Measurements from ENCODE around the gene IFNLR1. TPM values are rescaled to one million over a fixed set of nuclear protein-coding genes. Genes with fewer than 3 reads are reported as not detected.

Gene IFNLR1
- total and polyA plus RNA-seq, 3 donors from 2014 or later = 0.63 to 1.6 (median 1.5) TPM

- no peak overlapping the region for H3K4me3 ChIP-seq
- H3K27ac ChIP-seq = no peak overlapping the region
- intact Hi-C loops (cut with DNase I; ENCODE audit: low total_unique reads) = no loop called here
- H3K9me3 ChIP-seq = no peaks in the 10 kb centered on the region
- no peaks in the 10 kb centered on the region for H3K4me1 ChIP-seq
- no peaks in the 10 kb centered on the region for H3K27me3 ChIP-seq
- 93 to 94% methylated on average over 12 of the region's 12 CpGs for WGBS, 2 donors
- TF ChIP-seq POLR2A (IDR thresholded peaks at IDR 0.05) (no peak), CTCF (IDR thresholded peaks at IDR 0.05) (no peak)
- H3K36me3 ChIP-seq (ENCODE audit: low read depth, missing control alignments) = no peaks in the 10 kb centered on the region
- no peak for DNase-seq
Measured at GRCh38 chr1:24169286-24169685, 17.8 kb downstream of the IFNLR1 start.

DNA sequence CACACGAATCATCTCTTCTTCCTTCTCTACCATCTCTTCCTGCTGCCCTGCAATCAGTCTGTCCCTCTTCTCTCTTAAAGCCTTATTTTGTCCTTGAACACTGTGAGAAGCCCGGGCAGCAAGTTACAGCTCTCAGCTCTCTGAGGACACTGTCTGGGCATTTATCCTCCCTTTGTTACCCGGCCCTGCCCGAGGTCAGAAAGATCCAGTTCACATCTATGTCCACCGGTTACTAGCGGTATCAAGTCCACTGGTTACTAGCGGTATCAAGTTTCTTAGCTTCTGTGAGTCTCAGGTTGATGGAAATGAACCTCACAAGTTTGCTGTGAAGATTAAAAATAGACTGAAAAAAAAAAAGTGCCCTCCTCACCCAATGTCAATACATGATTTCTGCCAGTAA, 18.8 kb downstream of the IFNLR1 start:
- intact Hi-C loops (cut with DNase I; ENCODE audit: low total_unique reads) = no loop called here
- H3K27ac ChIP-seq = no peak overlapping the region
- H3K4me1 ChIP-seq = no peaks in the 10 kb centered on the region
- H3K4me3 ChIP-seq = no peak overlapping the region
- H3K36me3 ChIP-seq (ENCODE audit: low read depth, missing control alignments) = no peaks in the 10 kb centered on the region
- no peaks in the 10 kb centered on the region for H3K27me3 ChIP-seq
- DNase-seq = no peak
- H3K9me3 ChIP-seq = no peaks in the 10 kb centered on the region
- no peak for TF ChIP-seq CTCF (IDR thresholded peaks at IDR 0.05)
- TF ChIP-seq POLR2A (IDR thresholded peaks at IDR 0.05) = no peak
- WGBS, 2 donors = 54 to 86% methylated on average over 7 of the region's 7 CpGs

- DNase-seq = no peak
- no peak overlapping the region for H3K4me3 ChIP-seq
- TF ChIP-seq POLR2A (IDR thresholded peaks at IDR 0.05) = no peak
- no peak for TF ChIP-seq CTCF (IDR thresholded peaks at IDR 0.05)
- no peaks in the 10 kb centered on the region for H3K27me3 ChIP-seq
- intact Hi-C loops (cut with DNase I; ENCODE audit: low total_unique reads) = no loop called here
- no peak overlapping the region for H3K27ac ChIP-seq
- H3K4me1 ChIP-seq = no peaks in the 10 kb centered on the region
- H3K36me3 ChIP-seq (ENCODE audit: low read depth, missing control alignments) = no peaks in the 10 kb centered on the region
- WGBS, 2 donors = 37 to 54% methylated on average over 4 of the region's 4 CpGs
- H3K9me3 ChIP-seq = no peaks in the 10 kb centered on the region
Measured at GRCh38 chr1:24167008-24167407, 20.1 kb downstream of the IFNLR1 start.

DNA sequence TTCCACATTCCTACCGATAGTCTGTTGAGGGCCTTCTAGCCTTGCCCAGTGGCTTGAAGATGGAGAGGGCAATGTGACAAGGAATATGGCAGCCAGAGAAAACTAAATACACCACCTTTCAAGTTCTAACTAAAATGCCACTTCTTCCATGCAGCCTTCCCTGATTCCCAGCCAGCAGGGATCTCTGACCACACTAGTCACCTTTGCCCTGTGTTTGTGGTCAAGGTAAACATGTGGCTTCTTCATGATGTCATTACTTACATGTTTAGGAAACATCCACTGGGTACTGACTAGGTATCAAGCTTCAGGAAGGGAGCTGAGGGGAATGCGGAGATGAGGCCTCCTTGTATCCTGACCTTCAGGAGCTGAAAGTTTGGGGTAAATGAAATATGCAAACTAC, 21.6 kb downstream of the IFNLR1 start:
- H3K27ac ChIP-seq = no peak overlapping the region
- no peaks in the 10 kb centered on the region for H3K36me3 ChIP-seq (ENCODE audit: low read depth, missing control alignments)
- no peaks in the 10 kb centered on the region for H3K27me3 ChIP-seq
- no peak for DNase-seq
- no peak for TF ChIP-seq POLR2A (IDR thresholded peaks at IDR 0.05)
- no peak for TF ChIP-seq CTCF (IDR thresholded peaks at IDR 0.05)
- no peaks in the 10 kb centered on the region for H3K9me3 ChIP-seq
- no peak overlapping the region for H3K4me3 ChIP-seq
- intact Hi-C loops (cut with DNase I; ENCODE audit: low total_unique reads) = no loop called here
- WGBS, 2 donors = 96% methylated on average over 2 of the region's 2 CpGs
- H3K4me1 ChIP-seq = no peaks in the 10 kb centered on the region

GRCh38 chr1:24164004-24164403, 23.1 kb downstream of the IFNLR1 start:
- 94% methylated on average over 3 of the region's 3 CpGs for WGBS, 2 donors
- no peak for DNase-seq
- Histone ChIP-seq H3K36me3 (ENCODE audit: low read depth, missing control alignments) (no peaks in the 10 kb centered on the region), H3K27ac (no peak overlapping the region), H3K27me3 (no peaks in the 10 kb centered on the region), H3K4me1 (no peaks in the 10 kb centered on the region), H3K9me3 (no peaks in the 10 kb centered on the region), H3K4me3 (no peak overlapping the region)
- TF ChIP-seq POLR2A (IDR thresholded peaks at IDR 0.05) (no peak), CTCF (IDR thresholded peaks at IDR 0.05) (no peak)
- intact Hi-C loops (cut with DNase I; ENCODE audit: low total_unique reads) = no loop called here

All from testis (tissue), 3 donors.